NCI-H2196 (cell line): ENCODE measurements around the gene CERS3.

Experiments
- DNase-seq: peaks from one replicate; lab custom pipeline; 2025; ENCODE audit not compliant: unreplicated experiment; lab: John Stamatoyannopoulos, UW

CERS3 gene

DNA sequence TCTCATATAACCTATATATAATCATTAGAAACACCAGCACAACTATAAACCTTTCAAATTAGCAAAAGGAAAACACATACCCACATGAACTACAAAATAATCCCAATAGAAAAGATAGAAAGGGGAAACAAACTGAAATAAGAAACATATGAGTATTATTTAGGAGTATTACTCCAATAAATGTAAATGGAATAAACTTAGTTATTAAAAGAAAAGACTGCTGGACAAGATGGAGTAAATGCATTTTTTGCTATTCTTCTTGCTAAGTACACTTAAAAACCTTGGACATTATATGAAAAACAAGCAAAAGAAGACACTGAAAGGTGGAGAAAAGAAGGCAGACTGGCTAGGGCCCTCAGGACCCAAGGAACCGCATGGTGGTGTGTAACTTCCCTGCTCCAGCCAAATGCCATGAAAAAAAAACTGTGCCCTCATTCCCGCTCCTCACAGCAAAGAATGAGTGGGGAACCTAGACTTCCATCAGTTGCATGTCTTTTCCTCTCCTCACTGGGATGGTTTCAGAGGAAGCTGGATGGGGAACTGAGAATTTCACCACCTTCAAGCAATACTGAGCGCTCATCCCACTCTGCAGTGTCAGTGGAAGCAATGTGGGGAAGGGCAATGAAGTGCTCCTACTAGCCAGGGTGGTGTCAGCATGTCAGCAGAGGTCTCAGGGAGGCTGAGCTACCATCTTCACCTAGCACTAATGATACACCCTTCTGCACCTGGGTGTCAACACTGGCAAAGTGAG lies 143.3 kb downstream of the CERS3 start:
- DNase-seq: no peak

DNA sequence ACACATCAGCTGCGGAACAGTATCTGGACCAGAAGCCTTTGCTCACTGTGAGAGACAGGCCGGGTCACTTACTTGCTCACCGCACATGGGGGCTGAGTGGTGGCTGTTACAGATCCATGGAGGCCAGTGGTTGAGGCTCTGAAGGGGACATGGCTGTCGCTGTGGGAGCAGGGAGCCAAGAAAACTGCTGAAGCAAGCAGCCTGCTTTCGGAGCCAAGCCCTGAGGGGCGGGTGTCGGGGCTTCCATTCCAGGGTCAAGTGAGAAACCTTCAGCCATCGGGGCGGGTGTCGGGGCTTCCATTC lies 144.7 kb downstream of the CERS3 start:
- DNase-seq: no peak

DNA sequence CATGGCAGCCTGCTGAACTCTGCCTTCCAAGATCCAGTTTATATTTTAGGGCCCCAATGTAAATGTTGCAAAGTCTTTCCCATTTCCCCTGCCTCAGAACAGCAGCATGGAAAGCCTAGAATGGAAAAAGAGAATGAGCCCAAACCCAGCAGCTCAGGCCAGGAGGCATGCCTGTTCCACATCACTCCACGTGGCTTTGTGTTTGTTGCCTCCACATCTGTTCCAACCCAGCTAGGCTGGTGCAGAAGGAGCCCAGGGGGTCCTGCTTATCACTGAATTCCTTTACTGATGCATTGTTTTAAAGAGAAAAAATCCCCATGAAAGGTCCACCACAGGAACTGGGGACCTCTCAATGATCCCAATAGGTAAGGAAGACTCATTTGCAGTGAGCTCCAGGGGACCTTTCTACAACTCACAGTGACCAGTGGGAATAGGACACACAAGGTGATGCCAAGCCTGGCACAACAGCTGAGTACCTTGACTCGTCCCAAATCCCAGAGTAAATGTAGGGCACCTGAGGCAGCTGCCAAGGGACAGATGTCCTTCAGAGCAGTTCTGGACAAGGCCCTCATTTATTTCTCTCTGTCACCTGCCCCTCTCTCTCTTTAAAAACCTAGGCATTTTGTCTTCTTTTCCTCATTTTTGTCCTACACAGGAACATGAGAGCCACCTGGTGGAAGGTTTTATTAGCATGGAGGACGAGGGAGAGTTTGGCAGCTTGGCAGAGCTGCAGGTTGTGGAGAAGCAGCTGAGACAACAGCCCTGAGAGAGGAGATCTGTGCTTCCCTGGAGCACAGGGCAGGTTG lies 145.2 kb downstream of the CERS3 start:
- peak; percentile 1 for DNase-seq

DNA sequence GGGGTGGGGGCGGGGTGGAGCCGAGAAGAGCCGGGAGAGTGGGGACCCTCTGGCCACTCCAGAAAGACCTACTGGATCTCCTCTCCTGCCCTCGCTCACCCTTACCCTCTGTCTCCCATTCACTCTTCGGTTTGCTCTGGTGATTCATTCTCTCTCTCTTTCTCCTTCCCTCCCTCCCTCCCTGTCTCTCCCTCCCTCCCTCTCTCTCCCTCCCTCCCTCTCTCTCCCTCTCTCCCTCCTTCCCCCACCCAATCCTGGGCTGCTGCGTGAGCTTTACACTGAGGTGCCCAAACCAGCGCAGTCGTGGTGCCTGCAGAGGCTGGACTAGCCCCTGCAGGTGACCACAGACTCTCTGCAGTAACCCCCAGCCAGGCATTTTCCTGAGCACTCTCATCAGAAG lies 154.8 kb downstream of the CERS3 start:
- DNase-seq: no peak

DNA sequence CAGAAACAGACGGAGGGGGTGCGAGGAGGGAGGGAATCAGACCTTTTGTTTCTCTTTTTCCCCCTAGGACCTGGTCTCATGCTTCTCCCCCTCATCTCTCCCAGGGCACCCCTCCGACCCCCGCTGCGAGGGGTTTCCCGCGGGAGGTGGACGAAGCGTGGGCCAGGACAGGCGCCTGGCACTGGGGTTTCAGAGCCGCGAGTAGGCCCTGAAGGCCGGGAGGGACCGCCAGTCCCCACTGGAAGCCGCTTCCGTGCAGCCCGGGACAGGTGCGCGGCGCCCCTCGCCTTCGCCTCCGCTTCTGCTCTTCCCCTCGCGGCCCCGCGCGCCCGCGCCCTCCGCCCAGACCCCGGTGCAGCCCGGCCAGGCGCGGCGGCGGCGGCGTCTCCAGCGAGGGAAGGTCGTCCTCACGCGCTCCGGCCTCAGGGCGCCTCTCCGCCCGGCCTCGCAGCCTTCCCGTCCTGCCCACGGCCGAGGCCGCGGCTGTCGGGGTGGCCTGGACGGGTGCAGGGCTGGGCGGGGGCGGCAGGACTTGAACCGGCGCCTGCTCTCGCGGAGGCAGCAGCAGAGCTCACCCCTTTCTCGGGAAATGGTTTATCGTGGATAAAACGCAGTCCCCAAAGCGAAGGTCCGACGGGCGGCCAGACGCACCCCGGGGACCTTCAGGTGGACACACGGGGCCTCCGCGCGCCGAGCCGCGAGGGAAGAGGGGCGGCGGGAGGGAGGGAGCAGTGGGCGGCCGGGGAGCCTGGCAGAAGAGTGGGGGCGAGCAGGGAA lies 155.4 kb downstream of the CERS3 start:
- no peak for DNase-seq

DNA sequence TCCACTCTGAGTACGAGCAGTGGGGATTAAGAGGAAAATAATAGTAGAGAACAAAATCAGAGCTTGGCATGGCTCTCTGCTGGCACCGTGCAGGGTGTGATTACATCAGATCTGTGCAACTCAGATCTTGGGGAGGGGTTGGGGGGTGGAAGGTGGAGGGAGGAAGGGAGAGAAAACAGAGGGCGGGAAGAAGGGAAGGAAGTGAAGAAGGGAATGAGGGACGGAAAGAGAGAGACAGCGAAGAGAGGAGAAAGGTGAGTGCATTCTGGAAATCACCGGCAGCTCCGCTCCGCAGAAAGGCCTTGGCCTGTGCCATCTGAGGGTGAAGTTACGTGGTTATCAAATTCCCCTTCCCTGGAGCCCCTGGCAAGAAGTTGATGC lies 156.0 kb downstream of the CERS3 start:
- DNase-seq: no peak

DNA sequence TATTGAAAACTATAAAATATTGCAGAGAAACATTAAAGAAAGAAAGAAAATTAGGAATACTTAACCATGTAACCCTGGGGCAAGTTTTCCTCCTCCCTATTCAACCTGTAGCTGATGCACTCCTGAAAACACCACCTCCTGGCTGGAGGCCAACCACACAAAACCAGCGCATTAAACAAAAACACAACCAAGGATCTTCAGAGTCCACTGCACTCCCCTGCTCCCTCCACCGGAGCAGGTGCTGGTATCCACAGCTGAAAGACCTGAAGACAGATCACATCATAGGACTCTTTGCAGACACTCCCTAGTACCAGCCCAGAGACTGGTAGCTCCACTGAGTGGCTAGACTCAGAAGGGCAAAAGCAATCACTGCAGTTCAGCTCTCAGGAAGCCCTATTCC lies 173.4 kb downstream of the CERS3 start:
- no peak for DNase-seq

DNA sequence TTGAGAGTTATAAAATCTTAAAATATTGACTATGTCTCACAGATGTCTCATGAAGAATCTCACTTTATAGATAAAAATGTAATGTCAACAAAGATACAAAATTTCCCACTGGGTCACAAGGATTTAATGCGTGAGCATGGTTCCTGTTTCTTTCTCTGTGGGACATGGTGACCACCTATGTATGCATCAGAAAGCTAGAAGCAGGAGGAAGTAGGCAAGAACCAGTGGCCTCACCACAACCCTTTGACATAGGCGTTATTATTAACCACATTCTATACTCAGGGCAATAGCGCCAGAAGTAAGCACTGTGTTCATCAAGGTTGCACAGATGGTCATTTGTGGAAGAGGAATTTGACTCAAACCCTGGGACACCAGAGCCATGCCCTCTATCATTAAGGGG lies 175.3 kb downstream of the CERS3 start:
- no peak for DNase-seq

DNA sequence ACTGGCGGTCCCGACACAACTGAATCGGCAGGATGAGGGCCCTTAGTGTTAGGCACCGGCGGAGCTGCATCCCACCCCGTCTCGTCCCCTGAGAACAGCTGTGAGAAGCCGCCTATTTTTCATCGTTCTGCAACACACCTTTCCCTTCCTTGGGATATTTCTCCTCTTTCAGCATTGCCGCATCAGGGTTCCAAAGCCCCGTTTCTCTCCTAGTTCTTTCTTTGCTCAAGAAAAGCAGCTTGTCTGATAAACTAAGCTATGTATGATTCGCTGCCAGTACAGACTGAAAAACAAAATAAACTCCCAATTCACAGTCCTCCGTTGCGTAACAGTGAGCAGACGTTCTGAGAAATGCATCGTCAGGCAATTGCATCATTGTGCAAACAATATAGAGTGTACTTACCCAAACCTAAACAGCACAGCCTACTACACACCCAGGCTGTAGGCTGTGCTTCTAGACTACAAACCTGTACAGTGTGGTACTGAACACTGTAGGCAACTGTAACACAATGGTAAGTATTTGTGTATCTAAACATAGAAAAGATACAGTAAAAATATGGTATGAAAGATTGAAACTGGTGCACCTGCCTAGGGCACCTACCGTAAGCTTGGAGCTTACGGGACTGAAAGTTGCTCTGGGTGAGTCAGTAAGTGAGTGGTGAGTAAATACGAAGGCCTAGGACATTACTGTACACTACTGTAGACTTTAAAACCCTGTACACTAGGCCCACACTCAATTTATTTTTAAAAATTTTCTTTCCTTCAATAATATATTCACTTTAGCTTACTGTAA lies 178.1 kb downstream of the CERS3 start:
- DNase-seq: no peak
